ENCODE results near the gene PHLDA2. TPM values are rescaled to one million over a fixed set of nuclear protein-coding genes. Genes with fewer than 3 reads are reported as not detected.

Gene PHLDA2
- total and polyA plus RNA-seq, 9 of the 15 experiments (the other 6 are each of a cell fraction or from before 2014, with no cell fraction given): 0.43 to 42.4 (median 4.7) TPM

DNA sequence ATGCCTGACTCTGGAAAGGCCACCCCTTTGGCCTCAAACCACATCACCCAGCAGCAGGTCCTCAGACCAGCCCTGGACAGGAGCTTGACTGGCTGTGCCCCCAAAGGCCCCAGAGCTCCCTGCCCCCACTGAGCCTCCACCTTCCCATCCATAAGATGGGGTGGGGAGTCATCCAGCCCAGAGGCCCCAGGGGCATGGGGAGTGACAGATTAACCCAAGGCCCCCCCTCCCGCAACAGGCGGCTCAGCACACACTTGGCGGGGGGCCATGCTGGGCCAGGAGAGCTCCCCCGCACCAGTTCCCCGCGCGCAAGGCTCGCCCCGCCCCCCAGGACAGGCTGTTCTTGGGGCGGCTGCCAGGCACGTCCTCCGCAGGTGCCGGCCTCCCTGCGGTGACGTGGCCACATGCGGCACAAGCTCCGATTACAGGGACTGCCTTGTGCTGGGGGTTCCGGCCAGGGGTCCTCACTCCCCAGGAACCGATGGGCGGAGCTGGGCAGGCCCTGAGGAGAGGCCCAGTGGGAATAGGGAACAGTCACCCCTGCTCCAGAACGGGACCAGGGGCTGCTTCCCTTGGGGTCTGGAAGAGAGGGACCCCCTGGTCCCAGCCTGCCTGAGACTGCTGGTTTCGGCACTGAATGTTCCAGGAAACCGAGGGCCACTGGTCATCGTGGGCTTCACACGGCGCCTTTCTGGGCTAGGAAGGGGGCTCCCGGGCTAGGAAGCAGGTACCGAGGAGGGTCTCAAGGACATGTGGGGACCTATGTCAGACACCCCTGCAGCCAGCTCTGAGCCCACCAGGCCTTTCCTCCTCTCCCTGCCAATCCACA, 38.5 kb downstream of the PHLDA2 start (continued):
- TF ChIP-seq, protein P1, sequence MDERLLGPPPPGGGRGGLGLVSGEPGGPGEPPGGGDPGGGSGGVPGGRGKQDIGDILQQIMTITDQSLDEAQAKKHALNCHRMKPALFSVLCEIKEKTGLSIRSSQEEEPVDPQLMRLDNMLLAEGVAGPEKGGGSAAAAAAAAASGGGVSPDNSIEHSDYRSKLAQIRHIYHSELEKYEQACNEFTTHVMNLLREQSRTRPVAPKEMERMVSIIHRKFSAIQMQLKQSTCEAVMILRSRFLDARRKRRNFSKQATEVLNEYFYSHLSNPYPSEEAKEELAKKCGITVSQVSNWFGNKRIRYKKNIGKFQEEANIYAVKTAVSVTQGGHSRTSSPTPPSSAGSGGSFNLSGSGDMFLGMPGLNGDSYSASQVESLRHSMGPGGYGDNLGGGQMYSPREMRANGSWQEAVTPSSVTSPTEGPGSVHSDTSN (CRISPR knock-in tag; IDR thresholded peaks at IDR 0.05; ENCODE audit: low read depth): no peak
- TF ChIP-seq, protein P1 (tag; conservative IDR thresholded peaks at IDR 0.05; ENCODE audit: low read depth): 0 out of 2 replicates have a peak, but pooled peaks have one; percentile 8
- peak; percentile 24 to 63; a peak in 2 of 4 replicates for TF ChIP-seq TRIM24 (IDR thresholded peaks at IDR 0.05)
- TF ChIP-seq XRCC5 (IDR thresholded peaks at IDR 0.05; ENCODE audit: low read depth, low read length): peak; percentile 54; the same call in 1 of the 2 replicates
- peak; percentile 85 to 93; a peak in 3 of 4 replicates for TF ChIP-seq KDM1A (IDR thresholded peaks at IDR 0.05)
- no peak for TF ChIP-seq RAD21 (CRISPR knock-in tag; conservative IDR thresholded peaks at IDR 0.05 in 1 of 2, IDR thresholded peaks at IDR 0.05 in 1 of 2)
- TF ChIP-seq RUNX1 (IDR thresholded peaks at IDR 0.05; ENCODE audit: low read depth): peak; percentile 41; the same call in 1 of the 2 replicates
- peak; percentile 73 for TF ChIP-seq POLR2A (conservative IDR thresholded peaks at IDR 0.05)
- TF ChIP-seq CBFA2T3 (IDR thresholded peaks at IDR 0.05): peak; percentile 75
- TF ChIP-seq KAT2B (IDR thresholded peaks at IDR 0.05; ENCODE audit: low read depth, low read length): no peak
- TF ChIP-seq NONO (IDR thresholded peaks at IDR 0.05; ENCODE audit: low read depth in 2 of 2, low read length in 1 of 2): 0 out of 4 replicates have a peak, but pooled peaks of 1 of the 2 experiments have one; percentile 39
- peak; percentile 69 for TF ChIP-seq E2F8 (IDR thresholded peaks at IDR 0.05; ENCODE audit: low read depth, partially characterized antibody)
- TF ChIP-seq MXI1 (IDR thresholded peaks at IDR 0.05; ENCODE audit: low read depth, low read length): no peak
- peak; percentile 67; the same call in 1 of the 2 replicates for TF ChIP-seq GATAD2A (IDR thresholded peaks at IDR 0.05)
- peak; percentile 38 for TF ChIP-seq ETV5 (CRISPR knock-in tag; IDR thresholded peaks at IDR 0.05; ENCODE audit: low read depth)
- peak; percentile 78 for TF ChIP-seq ATF3 (IDR thresholded peaks at IDR 0.05)
- 0 out of 2 replicates have a peak, but pooled peaks have one; percentile 48 for TF ChIP-seq ATF3 (CRISPR knock-in tag; conservative IDR thresholded peaks at IDR 0.05)

All from K562 (cell line).